WTC11 (cell line): ENCODE results near the gene TEX51.

Experiments used
- CBFB ChIP-seq: sonication (generic); formaldehyde crosslinking; IDR thresholded peaks from 2 replicates; pipeline ENCODE4 v1.8.1; 2022; ENCODE audit warnings: mild to moderate bottlenecking, low read depth, missing genetic modification reagents
- TEAD4 ChIP-seq: sonication (generic); formaldehyde crosslinking; IDR thresholded peaks from 2 replicates; pipeline ENCODE4 v1.8.0; 2022; ENCODE audit warnings: mild to moderate bottlenecking, missing genetic modification reagents

- TF ChIP-seq CBFB (no peak), TEAD4 (CRISPR knock-in tag) (no peak)
Measured at GRCh38 chr2:126888046-126888445, 10.6 kb upstream of the TEX51 start.
